Astrocyte (in vitro differentiated cells and primary cell): ENCODE results near the gene TRAPPC3L.

ENCODE experiments used
- EZH2 ChIP-seq: IDR thresholded peaks from 2 replicates; pipeline ENCODE4 v1.6.1; 2012; ENCODE audit warnings: mild to moderate bottlenecking, low read length, inconsistent platforms; ENCODE audit not compliant: insufficient read depth
- TF ChIP-seq, protein P1 (sequence below): IDR thresholded peaks from 2 replicates; pipeline ENCODE4 v1.5.1; 2011; ENCODE audit warnings: low read depth, mild to moderate bottlenecking, inconsistent platforms, low read length, moderate library complexity; ENCODE audit not compliant: insufficient read depth

DNA sequence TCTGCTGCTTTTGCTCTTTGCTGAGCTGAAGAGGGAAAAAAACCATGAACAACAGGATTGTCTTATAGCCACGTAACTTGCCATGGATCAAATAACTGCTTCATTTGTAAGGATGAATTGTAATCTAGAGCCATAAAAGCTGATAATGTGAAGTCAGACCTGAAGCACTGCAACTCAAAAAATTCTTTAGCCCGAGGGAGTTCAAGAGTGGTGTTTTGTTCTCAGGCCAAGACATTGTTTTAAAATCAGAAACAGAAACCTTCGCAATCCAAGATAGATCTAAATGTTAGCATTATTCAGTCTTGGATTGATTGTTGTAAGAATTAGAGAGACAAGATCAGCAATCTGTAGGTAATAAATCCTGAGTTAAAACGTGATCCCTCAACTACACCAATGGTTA lies at the start of gene TRAPPC3L:
- TF ChIP-seq, protein P1, sequence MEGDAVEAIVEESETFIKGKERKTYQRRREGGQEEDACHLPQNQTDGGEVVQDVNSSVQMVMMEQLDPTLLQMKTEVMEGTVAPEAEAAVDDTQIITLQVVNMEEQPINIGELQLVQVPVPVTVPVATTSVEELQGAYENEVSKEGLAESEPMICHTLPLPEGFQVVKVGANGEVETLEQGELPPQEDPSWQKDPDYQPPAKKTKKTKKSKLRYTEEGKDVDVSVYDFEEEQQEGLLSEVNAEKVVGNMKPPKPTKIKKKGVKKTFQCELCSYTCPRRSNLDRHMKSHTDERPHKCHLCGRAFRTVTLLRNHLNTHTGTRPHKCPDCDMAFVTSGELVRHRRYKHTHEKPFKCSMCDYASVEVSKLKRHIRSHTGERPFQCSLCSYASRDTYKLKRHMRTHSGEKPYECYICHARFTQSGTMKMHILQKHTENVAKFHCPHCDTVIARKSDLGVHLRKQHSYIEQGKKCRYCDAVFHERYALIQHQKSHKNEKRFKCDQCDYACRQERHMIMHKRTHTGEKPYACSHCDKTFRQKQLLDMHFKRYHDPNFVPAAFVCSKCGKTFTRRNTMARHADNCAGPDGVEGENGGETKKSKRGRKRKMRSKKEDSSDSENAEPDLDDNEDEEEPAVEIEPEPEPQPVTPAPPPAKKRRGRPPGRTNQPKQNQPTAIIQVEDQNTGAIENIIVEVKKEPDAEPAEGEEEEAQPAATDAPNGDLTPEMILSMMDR = no peak
- no peak for TF ChIP-seq EZH2
